Measurements from ENCODE around the gene KCTD8.

DNA sequence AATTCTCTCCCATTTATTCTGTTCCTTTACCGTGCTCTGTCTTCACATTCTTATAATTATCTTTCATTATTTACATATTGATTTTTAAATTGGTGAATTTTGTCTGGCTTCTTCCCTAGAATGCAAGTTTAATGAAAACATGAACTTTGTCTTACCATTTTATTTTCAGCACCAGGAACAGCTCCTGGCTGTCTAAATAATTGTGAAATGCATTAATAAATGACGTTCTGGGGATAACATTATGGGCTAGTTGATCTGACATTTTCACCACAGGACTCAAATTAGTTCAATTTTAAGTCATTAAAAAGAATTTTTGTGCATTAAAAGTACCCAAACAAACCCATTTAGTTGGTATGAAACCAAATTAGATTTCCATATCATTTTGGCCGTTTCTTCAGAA lies 97.5 kb downstream of the KCTD8 start:
- TF ChIP-seq CTCF (IDR thresholded peaks at IDR 0.05; ENCODE audit: insufficient read depth, low read depth, low read length), result no peak
- TF ChIP-seq EZH2 (IDR thresholded peaks at IDR 0.05; ENCODE audit: insufficient read depth, low read length), result no peak
